ENCODE results near the gene SPATS1. TPM values are rescaled to one million over a fixed set of nuclear protein-coding genes. Genes with fewer than 3 reads are reported as not detected.

SPATS1 gene
- total RNA-seq, 1 experiment from 2014 or later = 0.74 TPM

- DNase-seq (ENCODE audit: low read depth, low spot score) = no peak
- in situ Hi-C loops (cut with HindIII; ENCODE audit: low pct_unique_long_range_greater_than_20kb, low sequenced_read_pairs) = no loop called here
Measured at GRCh38 chr6:44366781-44367180, 24.3 kb downstream of the SPATS1 start.

DNA sequence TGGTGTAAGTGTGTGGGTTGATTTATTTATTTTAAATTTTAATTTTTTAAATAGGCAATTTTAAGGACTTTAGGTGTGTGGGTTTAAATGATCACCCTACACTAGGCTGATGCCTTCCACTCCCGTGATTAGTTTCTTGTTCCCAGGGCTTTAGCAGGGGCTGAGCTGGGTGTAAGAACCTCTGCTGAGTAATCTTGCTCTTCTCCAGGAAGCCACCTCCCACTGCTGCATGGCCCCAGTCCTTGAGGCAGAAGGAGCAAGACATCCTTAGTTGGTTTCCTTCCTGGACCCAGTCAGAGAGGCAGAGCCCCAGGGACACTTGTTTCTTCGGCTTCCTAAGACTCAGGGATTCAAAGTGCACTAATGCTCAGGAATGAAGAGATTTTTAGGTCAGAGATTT is 25.2 kb downstream of the SPATS1 start:
- in situ Hi-C loops (cut with HindIII; ENCODE audit: low pct_unique_long_range_greater_than_20kb, low sequenced_read_pairs) = no loop called here
- no peak for DNase-seq (ENCODE audit: low read depth, low spot score)

DNA sequence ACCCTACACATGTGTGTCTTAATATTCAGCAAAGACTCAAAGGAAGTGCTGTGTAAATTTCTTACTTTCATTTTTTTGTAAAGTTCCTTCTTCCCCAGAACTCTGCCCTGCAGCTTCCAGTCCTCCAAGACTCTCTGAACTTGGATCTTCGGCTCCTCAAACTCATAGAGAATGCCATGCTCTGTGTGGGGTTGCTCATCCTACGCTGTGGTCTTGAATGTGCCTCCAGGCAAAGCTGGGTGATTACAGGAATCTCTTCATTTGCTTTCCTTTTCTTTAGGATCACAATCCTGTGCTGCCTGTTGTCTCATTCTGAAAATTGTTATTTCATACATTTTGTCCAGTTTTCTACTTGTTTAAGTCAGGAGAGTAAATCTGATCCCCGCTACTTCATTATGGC is 30.6 kb downstream of the SPATS1 start:
- DNase-seq (ENCODE audit: low read depth, low spot score) = peak; percentile 86
- in situ Hi-C loops (cut with HindIII; ENCODE audit: low pct_unique_long_range_greater_than_20kb, low sequenced_read_pairs) = no loop called here

DNA sequence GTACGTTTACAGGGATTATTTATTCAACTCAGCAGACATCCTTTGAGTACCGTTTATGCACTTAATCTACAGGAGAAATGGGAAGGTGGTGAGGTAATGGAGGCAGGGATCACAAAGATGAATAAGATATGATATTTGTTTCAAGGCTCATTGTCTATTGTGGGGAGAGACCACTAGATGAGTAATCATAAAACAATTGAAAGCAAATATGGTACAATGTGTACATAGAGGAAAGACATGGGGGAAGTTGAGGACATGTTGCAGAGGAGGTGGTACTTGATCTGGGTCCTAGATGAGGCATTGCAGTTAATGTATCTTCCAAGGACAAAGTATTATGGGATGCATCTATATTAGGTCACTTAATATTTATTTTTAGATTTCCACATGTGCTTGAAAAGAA is 31.3 kb downstream of the SPATS1 start:
- in situ Hi-C loops (cut with HindIII; ENCODE audit: low pct_unique_long_range_greater_than_20kb, low sequenced_read_pairs) = no loop called here
- no peak for DNase-seq (ENCODE audit: low read depth, low spot score)

DNA sequence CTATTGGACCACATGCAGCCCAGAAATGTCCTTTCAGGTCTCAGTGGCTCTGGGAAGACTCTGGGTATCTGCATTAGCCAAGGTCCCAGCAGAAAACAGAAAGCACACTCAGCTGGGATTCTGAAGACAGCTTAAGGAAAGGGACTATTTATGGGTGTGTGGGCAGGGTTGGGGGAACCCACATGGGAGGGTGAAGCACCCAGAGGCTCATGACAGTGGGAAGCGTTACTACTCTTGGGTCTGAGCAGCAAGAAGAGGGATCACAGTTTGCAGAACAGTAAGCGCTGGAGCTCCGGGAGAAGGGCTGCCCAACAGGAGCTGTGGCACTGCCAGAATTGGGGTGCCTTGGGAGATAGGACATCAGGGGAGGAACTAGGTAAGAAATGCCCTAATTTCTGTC is 32.6 kb downstream of the SPATS1 start:
- in situ Hi-C loops (cut with HindIII; ENCODE audit: low pct_unique_long_range_greater_than_20kb, low sequenced_read_pairs) = no loop called here

GRCh38 chr6:44377484-44377883 is 35.0 kb downstream of the SPATS1 start:
- in situ Hi-C loops (cut with HindIII; ENCODE audit: low pct_unique_long_range_greater_than_20kb, low sequenced_read_pairs) = no loop called here

More for the DNA sequence above, 32.6 kb downstream of the SPATS1 start:
- DNase-seq (ENCODE audit: low read depth, low spot score) = no peak

DNA sequence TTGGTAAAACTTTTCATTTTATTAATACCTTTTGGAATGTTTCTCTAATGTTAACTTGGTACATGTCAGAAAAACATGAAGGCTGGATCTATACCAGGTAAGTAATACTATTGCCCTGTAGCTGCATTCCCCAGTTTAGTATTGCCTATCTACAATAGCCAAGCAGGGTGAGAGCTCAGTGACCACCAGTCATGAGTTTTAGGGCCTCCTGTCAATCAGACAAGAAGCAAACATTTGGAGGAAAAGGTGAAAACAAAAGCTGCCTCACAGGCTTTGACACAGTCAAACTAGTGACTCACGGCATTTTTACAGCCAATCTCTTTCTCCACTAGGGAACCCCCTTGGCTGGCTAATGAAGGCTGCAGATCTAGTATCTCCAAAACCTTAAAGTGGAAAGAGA is 35.5 kb downstream of the SPATS1 start:
- in situ Hi-C loops (cut with HindIII; ENCODE audit: low pct_unique_long_range_greater_than_20kb, low sequenced_read_pairs) = no loop called here
- DNase-seq (ENCODE audit: low read depth, low spot score) = no peak

More at GRCh38 chr6:44377484-44377883, 35.0 kb downstream of the SPATS1 start:
- no peak for DNase-seq (ENCODE audit: low read depth, low spot score)

DNA sequence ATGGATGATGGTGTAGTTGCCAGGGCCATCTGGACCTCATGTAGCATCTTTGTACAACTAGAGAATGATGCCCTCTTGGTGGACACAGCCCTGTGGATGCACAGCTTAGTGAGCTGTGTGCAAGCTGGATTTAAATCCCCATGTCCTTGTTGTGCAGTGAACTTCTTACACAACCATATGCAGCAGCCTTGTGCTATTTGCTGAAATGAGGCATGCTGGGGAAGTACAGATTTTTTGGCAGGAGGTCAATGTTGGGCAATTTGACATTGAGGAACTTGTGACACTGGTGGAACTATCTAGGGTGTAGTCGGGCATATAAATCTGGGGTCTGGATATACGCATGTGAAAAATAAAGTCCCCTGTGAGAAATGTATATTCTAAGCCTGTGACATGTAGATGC is 39.3 kb downstream of the SPATS1 start:
- in situ Hi-C loops (cut with HindIII; ENCODE audit: low pct_unique_long_range_greater_than_20kb, low sequenced_read_pairs) = no loop called here
- DNase-seq (ENCODE audit: low read depth, low spot score) = no peak

- DNase-seq (ENCODE audit: low read depth, low spot score) = no peak
Measured at GRCh38 chr6:44386364-44386928, 44.0 kb downstream of the SPATS1 start.

DNA sequence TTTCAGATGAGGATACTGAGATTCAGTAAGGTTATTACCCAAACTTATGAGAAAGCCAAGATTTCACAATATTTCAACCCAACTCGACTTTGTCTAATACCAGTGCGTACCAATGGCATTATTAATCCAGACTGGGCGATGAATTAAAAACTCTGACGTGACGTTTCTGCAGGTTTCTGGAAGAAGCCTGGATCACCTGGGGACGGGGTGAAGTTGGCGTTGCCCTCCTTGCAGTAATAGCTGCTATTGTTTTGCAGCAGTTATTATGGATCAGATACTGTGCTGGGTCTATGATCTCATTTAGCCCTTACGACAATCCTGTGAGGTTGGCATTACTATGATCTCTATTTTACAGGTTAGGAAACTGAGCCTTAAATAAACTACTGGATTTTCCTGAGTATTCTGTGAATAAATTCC is 44.5 kb downstream of the SPATS1 start:
- DNase-seq (ENCODE audit: low read depth, low spot score) = no peak
- in situ Hi-C loops (cut with HindIII; ENCODE audit: low pct_unique_long_range_greater_than_20kb, low sequenced_read_pairs) = no loop called here

More at GRCh38 chr6:44386364-44386928, 44.0 kb downstream of the SPATS1 start:
- in situ Hi-C loops (cut with HindIII; ENCODE audit: low pct_unique_long_range_greater_than_20kb, low sequenced_read_pairs) = no loop called here

DNA sequence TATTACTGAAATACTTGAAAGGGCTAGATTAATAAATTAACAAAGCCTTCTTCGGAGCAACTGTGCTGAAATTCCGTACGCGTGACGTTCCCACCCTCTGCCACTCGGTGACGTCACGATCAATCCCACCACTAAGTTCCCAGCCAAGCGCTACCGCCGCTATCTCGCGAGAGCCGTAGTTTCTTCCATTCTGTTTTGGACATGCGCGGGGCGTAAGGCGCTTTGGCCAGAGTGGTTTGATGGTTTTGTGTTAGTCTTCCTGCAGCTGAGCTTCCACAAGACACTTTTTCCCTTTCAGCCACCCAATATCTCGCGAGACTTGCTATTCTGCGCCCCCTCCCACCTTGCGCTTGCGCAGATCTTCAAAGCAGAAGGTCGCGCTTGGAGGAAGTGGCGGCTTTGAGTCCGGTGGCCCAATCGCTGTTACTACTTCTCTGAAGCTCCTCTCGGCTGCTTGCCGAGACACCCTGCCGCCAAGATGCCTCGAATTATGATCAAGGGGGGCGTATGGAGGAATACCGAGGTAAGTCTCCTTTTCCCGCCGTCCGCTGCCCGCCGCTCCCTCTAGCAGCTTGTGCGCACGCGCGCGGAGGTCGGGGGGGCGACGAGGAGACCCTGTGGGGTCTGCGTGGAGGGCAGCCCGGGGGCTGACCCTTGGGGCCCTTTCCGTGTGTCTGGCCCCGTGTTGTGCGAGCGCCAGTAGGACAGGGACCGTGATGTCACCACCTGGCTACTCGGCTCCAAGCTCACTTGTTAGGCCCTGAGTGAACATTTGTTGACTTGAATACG is 45.1 kb downstream of the SPATS1 start, which contains the start of gene CDC5L:
Gene CDC5L (plus strand): TSS at position 361 of the 789 bp plus-strand sequence. CDS start 118 bp downstream, at position 479.
- DNase-seq (ENCODE audit: low read depth, low spot score) = peak; percentile 99
- in situ Hi-C loops (cut with HindIII; ENCODE audit: low pct_unique_long_range_greater_than_20kb, low sequenced_read_pairs) = no loop called here

GRCh38 chr6:44388135-44388487 is 45.7 kb downstream of the SPATS1 start:
- in situ Hi-C loops (cut with HindIII; ENCODE audit: low pct_unique_long_range_greater_than_20kb, low sequenced_read_pairs) = no loop called here
- DNase-seq (ENCODE audit: low read depth, low spot score) = no peak

GRCh38 chr6:44388887-44389286 is 46.4 kb downstream of the SPATS1 start:
- no peak for DNase-seq (ENCODE audit: low read depth, low spot score)
- in situ Hi-C loops (cut with HindIII; ENCODE audit: low pct_unique_long_range_greater_than_20kb, low sequenced_read_pairs) = no loop called here

- in situ Hi-C loops (cut with HindIII; ENCODE audit: low pct_unique_long_range_greater_than_20kb, low sequenced_read_pairs) = no loop called here
Measured at GRCh38 chr6:44390158-44390683, 47.8 kb downstream of the SPATS1 start.

More at GRCh38 chr6:44390158-44390683, 47.8 kb downstream of the SPATS1 start:
- no peak for DNase-seq (ENCODE audit: low read depth, low spot score)

Other genes with a start within 250 kb of the SPATS1 start
- 60.0 and 61.2 TPM in 2 replicates for gene MRPL14, start 215.2 kb upstream of the SPATS1 start, total RNA-seq (2014; rRNA removed; shearing (Covaris generic))
- gene TMEM63B, start 215.1 kb upstream of the SPATS1 start, total RNA-seq (2014; rRNA removed; shearing (Covaris generic)) = 23.6 and 27.6 TPM in 2 replicates
- gene CAPN11, start 183.8 kb upstream of the SPATS1 start, total RNA-seq (2014; rRNA removed; shearing (Covaris generic)) = not detected in 2 replicates
- not detected in 2 replicates for gene MYMX, start 125.7 kb upstream of the SPATS1 start, total RNA-seq (2014; rRNA removed; shearing (Covaris generic))
- gene SLC29A1, start 119.1 kb upstream of the SPATS1 start, total RNA-seq (2014; rRNA removed; shearing (Covaris generic)) = 8.6 and 9.3 TPM in 2 replicates
- 1,764 and 1,784 TPM in 2 replicates for gene HSP90AB1, start 95.5 kb upstream of the SPATS1 start, total RNA-seq (2014; rRNA removed; shearing (Covaris generic))
- 334 and 361 TPM in 2 replicates for gene SLC35B2, start 85.1 kb upstream of the SPATS1 start, total RNA-seq (2014; rRNA removed; shearing (Covaris generic))
- gene NFKBIE, start 77.1 kb upstream of the SPATS1 start, total RNA-seq (2014; rRNA removed; shearing (Covaris generic)) = 11.6 and 12.5 TPM in 2 replicates
- 0.05 and 0.16 TPM in 2 replicates for gene TMEM151B, start 72.2 kb upstream of the SPATS1 start, total RNA-seq (2014; rRNA removed; shearing (Covaris generic))
- gene AARS2, start 29.3 kb upstream of the SPATS1 start, total RNA-seq (2014; rRNA removed; shearing (Covaris generic)) = 21.7 and 22.2 TPM in 2 replicates
- 24.6 and 24.9 TPM in 2 replicates for gene CDC5L, start 45.1 kb downstream of the SPATS1 start, total RNA-seq (2014; rRNA removed; shearing (Covaris generic))